ENCODE measurements around the gene EIF5A. TPM values are rescaled to one million over a fixed set of nuclear protein-coding genes. Genes with fewer than 3 reads are reported as not detected.

The EIF5A gene
- total RNA-seq, 1 experiment from 2014 or later, result 428 TPM

DNA sequence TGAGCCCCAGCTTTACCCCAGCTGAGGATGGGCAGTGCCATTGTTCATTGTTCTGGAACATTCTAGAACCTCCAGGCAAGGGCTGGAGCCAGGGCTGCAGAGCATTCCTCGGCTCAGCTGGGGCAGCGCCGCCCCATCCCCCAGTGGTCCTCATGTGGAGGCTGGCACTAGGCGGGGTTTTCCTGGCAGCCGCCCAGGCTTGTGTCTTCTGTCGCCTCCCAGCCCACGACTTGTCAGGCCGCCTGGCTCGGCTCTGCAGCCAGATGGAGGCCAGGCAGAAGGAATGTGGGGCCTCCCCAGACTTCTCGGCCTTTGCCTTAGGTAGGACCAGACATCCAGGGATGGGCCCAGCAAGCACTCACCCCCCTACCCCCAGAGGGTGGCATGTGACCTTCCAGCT, 47.6 kb downstream of the EIF5A start, which contains the start of gene TMEM95:
Gene TMEM95 (plus strand): TSS at position 104 of the 400 bp plus-strand sequence. CDS start 49 bp downstream, at position 153.
- peak; percentile 35 for DNase-seq (ENCODE audit: low read depth)

DNA sequence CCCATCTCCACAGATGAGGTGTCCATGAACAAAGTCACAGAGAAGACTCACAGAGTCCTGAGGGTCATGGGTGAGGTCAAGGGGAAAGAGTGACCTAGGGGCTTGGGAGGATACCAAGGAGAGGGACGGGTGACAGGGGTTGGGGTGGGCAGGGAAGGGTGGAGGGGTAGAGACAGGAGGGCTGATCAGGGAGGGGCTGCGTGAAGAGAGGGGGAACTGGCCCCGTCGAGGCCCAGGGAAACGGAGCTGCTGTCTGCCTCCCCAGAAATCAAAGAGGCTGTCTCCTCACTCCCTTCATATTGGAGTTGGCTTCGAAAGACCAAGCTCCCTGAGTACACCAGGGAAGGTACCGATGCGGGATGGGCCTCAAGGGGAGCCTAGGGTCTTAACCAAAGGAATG, 48.1 kb downstream of the EIF5A start:
- no peak for DNase-seq (ENCODE audit: low read depth)

DNA sequence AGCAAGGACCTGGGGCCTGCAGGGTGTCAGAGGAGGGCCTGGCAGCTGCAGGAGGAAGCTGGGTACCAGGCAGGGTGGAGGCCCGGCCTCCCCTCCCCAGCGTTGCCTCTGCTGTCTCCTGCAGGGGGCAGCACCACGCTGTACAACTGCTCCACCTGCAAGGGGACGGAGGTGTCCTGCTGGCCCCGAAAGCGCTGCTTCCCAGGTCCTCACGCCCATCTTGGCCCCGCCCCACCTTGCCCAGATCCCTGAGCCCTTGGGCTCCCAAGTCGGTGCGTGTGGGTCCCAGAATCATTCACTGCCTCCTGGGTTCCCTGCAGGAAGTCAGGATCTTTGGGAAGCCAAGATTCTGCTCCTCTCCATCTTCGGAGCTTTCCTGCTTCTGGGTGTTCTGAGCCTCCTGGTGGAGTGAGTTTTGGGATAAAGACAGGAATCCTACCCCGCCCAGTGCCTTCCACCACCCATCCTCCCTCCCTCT, 48.7 kb downstream of the EIF5A start:
- peak; percentile 68 for DNase-seq (ENCODE audit: low read depth)

DNA sequence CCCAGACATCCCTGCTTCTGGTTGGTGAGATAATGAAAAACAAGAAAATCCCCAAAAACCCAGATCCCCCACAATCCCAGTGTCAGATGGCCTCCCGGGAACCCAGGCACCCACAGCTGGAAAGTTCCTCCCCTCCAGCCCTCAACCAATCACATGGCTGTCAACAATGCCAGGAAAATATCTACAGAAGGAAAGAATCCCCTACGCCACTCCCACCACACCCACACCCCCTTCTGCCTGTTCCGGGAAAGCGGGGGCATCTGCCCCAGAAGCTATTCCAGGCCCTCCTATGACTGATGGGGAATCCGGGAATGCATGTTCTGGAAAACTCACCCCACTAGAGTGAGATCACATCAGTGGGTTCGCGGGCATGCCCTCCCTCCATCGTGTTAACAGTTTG, 49.3 kb downstream of the EIF5A start:
- no peak for DNase-seq (ENCODE audit: low read depth)

DNA sequence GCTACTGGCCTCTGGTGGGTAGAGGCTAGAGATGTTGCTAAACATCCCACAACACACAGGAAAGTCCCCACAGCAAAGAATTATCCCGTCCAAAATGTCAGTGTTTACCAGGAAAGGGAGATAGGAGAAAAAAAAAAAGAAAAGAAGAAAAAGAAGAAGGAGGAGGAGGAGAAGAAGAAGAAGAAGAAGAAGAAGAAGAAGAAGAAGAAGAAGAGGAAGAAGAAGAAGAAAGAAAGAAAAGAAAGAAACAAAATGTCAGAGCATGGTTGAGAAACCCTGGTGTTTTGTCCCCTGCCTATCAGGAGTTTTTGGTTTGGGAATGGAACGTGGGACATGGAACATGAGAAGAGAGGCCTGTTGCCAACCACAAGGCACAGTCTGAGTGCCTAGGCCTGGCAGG, 50.0 kb downstream of the EIF5A start:
- DNase-seq (ENCODE audit: low read depth), result no peak

DNA sequence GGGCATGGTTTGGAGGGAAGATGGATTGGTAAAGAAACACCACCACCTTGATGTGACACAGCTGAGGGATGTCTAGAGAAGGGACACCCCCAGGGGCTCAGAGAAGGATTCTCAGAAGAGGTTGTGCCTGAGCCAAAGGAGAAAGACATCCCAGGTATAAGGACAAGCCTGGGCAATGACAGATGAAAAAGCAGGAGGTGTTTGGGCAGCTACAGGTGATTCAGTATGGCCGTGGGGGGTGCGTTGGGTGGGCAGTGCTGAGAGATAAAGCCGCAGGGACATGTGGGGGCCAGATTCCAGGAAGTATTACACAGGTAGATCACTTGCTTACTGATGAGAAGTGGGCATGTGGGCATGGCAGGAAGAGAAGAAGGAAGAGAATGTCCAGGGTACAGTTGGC, 54.5 kb downstream of the EIF5A start:
- DNase-seq (ENCODE audit: low read depth), result no peak

Other genes starting within 250 kb of the EIF5A start
- not detected in 2 replicates for gene CLEC10A, start 227.4 kb upstream of the EIF5A start, total RNA-seq (2014; rRNA removed; shearing (Covaris generic))
- gene ASGR2, start 192.8 kb upstream of the EIF5A start, total RNA-seq (2014; rRNA removed; shearing (Covaris generic)), result not detected in 2 replicates
- gene ASGR1, start 128.3 kb upstream of the EIF5A start, total RNA-seq (2014; rRNA removed; shearing (Covaris generic)), result not detected in 2 replicates
- gene DLG4, start 87.8 kb upstream of the EIF5A start, total RNA-seq (2014; rRNA removed; shearing (Covaris generic)), result 4.7 and 7.8 TPM in 2 replicates
- gene ACADVL, start 87.7 kb upstream of the EIF5A start, total RNA-seq (2014; rRNA removed; shearing (Covaris generic)), result 294 and 491 TPM in 2 replicates
- gene DVL2, start 73.1 kb upstream of the EIF5A start, total RNA-seq (2014; rRNA removed; shearing (Covaris generic)), result 23.9 and 39.1 TPM in 2 replicates
- gene PHF23, start 68.2 kb upstream of the EIF5A start, total RNA-seq (2014; rRNA removed; shearing (Covaris generic)), result 49.6 and 53.3 TPM in 2 replicates
- 575 and 595 TPM in 2 replicates for gene GABARAP, start 65.2 kb upstream of the EIF5A start, total RNA-seq (2014; rRNA removed; shearing (Covaris generic))
- gene CTDNEP1, start 55.9 kb upstream of the EIF5A start, total RNA-seq (2014; rRNA removed; shearing (Covaris generic)), result 38.4 and 42.6 TPM in 2 replicates
- gene ELP5, start 55.4 kb upstream of the EIF5A start, total RNA-seq (2014; rRNA removed; shearing (Covaris generic)), result 75.1 and 75.3 TPM in 2 replicates
- 0.10 and 2.4 TPM in 2 replicates for gene CLDN7, start 45.1 kb upstream of the EIF5A start, total RNA-seq (2014; rRNA removed; shearing (Covaris generic))
- gene SLC2A4, start 25.9 kb upstream of the EIF5A start, total RNA-seq (2014; rRNA removed; shearing (Covaris generic)), result 0.44 TPM in 1 of 2 replicates, not detected in the other
- 0.39 and 0.79 TPM in 2 replicates for gene YBX2, start 13.0 kb upstream of the EIF5A start, total RNA-seq (2014; rRNA removed; shearing (Covaris generic))
- 94.3 and 118 TPM in 2 replicates for gene GPS2, start 7.7 kb downstream of the EIF5A start, total RNA-seq (2014; rRNA removed; shearing (Covaris generic))
- 3.6 and 8.0 TPM in 2 replicates for gene NEURL4, start 21.7 kb downstream of the EIF5A start, total RNA-seq (2014; rRNA removed; shearing (Covaris generic))
- gene ACAP1, start 28.9 kb downstream of the EIF5A start, total RNA-seq (2014; rRNA removed; shearing (Covaris generic)), result not detected in 2 replicates
- gene KCTD11, start 44.5 kb downstream of the EIF5A start, total RNA-seq (2014; rRNA removed; shearing (Covaris generic)), result 3.5 and 7.1 TPM in 2 replicates
- gene TMEM95, start 47.5 kb downstream of the EIF5A start, total RNA-seq (2014; rRNA removed; shearing (Covaris generic)), result not detected in 2 replicates
- gene TNK1, start 73.5 kb downstream of the EIF5A start, total RNA-seq (2014; rRNA removed; shearing (Covaris generic)), result 0.62 and 0.67 TPM in 2 replicates
- 17.0 and 29.2 TPM in 2 replicates for gene PLSCR3, start 86.9 kb downstream of the EIF5A start, total RNA-seq (2014; rRNA removed; shearing (Covaris generic))
- gene TMEM256, start 96.5 kb downstream of the EIF5A start, total RNA-seq (2014; rRNA removed; shearing (Covaris generic)), result 122 and 146 TPM in 2 replicates
- gene NLGN2, start 100.2 kb downstream of the EIF5A start, total RNA-seq (2014; rRNA removed; shearing (Covaris generic)), result 8.9 and 16.5 TPM in 2 replicates
- not detected in 2 replicates for gene SPEM1, start 112.7 kb downstream of the EIF5A start, total RNA-seq (2014; rRNA removed; shearing (Covaris generic))
- not detected in 2 replicates for gene SPEM2, start 118.0 kb downstream of the EIF5A start, total RNA-seq (2014; rRNA removed; shearing (Covaris generic))
- not detected in 2 replicates for gene SPEM3, start 121.2 kb downstream of the EIF5A start, total RNA-seq (2014; rRNA removed; shearing (Covaris generic))
- 5.3 and 10.0 TPM in 2 replicates for gene TMEM102, start 127.8 kb downstream of the EIF5A start, total RNA-seq (2014; rRNA removed; shearing (Covaris generic))
- 3.7 and 5.0 TPM in 2 replicates for gene FGF11, start 131.9 kb downstream of the EIF5A start, total RNA-seq (2014; rRNA removed; shearing (Covaris generic))
- gene CHRNB1, start 137.4 kb downstream of the EIF5A start, total RNA-seq (2014; rRNA removed; shearing (Covaris generic)), result 10.7 and 16.6 TPM in 2 replicates
- 13.9 and 26.7 TPM in 2 replicates for gene ZBTB4, start 172.0 kb downstream of the EIF5A start, total RNA-seq (2014; rRNA removed; shearing (Covaris generic))
- gene SLC35G6, start 173.8 kb downstream of the EIF5A start, total RNA-seq (2014; rRNA removed; shearing (Covaris generic)), result not detected in 2 replicates
- gene POLR2A, start 176.7 kb downstream of the EIF5A start, total RNA-seq (2014; rRNA removed; shearing (Covaris generic)), result 15.2 and 26.1 TPM in 2 replicates
- gene TNFSF12, start 241.4 kb downstream of the EIF5A start, total RNA-seq (2014; rRNA removed; shearing (Covaris generic)), result 13.3 and 20.3 TPM in 2 replicates

Data from M059J (cell line).